PC-9 (cell line): ENCODE results near the gene TSHZ2.
"Not testable (repeated sequence)": the region's sequence is repeated elsewhere in the genome, so short reads cannot be mapped to it uniquely, and the experiment has no call there.

Source experiments
- CTCF ChIP-seq: fragments of 200-600 bp; sonication (generic); conservative IDR thresholded peaks from 2 replicates; pipeline ENCODE4 v1.6.1; 2017; ENCODE audit warnings: mixed run types, antibody characterized with exemption, mild to moderate bottlenecking, moderate library complexity
- EZH2 ChIP-seq: fragments of 200-600 bp; sonication (generic); IDR thresholded peaks from 2 replicates; pipeline ENCODE4 v1.8.0; 2017; ENCODE audit warnings: antibody characterized with exemption, low read depth

GRCh38 chr20:53523615-53524014 is 551.5 kb downstream of the TSHZ2 start:
- TF ChIP-seq CTCF, EZH2: not testable (repeated sequence)
